B cell (primary cell): Measurements from ENCODE around the gene NCOA7. TPM values are rescaled to one million over a fixed set of nuclear protein-coding genes. Genes with fewer than 3 reads are reported as not detected.
A peak's percentile ranks its signal among the peaks of the same experiment; 100 is the strongest.

Source experiments
- ATAC-seq: fragments of 200-7000 bp; cut with Tn5 transposase; one replicate; pipeline ENCODE4 v1.10.0; 2021; ENCODE audit warnings: low read depth, mild to moderate bottlenecking, moderate number of reproducible peaks, moderate library complexity
- CTCF ChIA-PET: fragments of 350-600 bp; sonication (Branson Sonifier 250); formaldehyde crosslinking; loops from one replicate; lab custom pipeline; 2021; ENCODE audit warnings: antibody characterized with exemption, inconsistent platforms; lab: Charles Lee
- POLR2A ChIA-PET: fragments of 350-600 bp; sonication (Branson Sonifier 250); formaldehyde crosslinking; loops from one replicate; lab custom pipeline; 2021; ENCODE audit warnings: antibody characterized with exemption; lab: Charles Lee
- DNase-seq: peaks from one replicate; pipeline ENCODE4 v3.0.0; 2013
- H2AFZ ChIP-seq: 2 replicates; pipeline ENCODE4 v1.6.1; 2012; ENCODE audit warnings: mild to moderate bottlenecking, low read depth, low read length; ENCODE audit not compliant: insufficient read depth, poor library complexity, severe bottlenecking
- H3K27ac ChIP-seq, 2 donors: 1 replicate in 1 of 2; 2 replicates in 1 of 2; pipeline ENCODE4 v1.5.1; 2012 to 2013; ENCODE audit warnings: low read length in 2 of 2, mild to moderate bottlenecking in 2 of 2, moderate library complexity in 1 of 2
- H3K27me3 ChIP-seq, 4 experiments: fragments of 200-600 bp in 1 of 4; sonication (generic) in 1 of 4; replicated peaks in 1 of 4; 1 replicate in 2 of 4; 2 replicates in 2 of 4; pipeline versions ENCODE4 v1.6.1 to v1.7.0; 2013 to 2016; ENCODE audit warnings: low read length in 3 of 4, mild to moderate bottlenecking in 2 of 4, mixed read lengths in 1 of 4, moderate library complexity in 1 of 4; ENCODE audit not compliant: insufficient read depth in 4 of 4, control insufficient read depth in 3 of 4; ENCODE audit errors: control extremely low read depth in 1 of 4
- H3K36me3 ChIP-seq, 2 experiments: replicated peaks in 1 of 2; 1 replicate in 1 of 2; 2 replicates in 1 of 2; pipeline versions ENCODE4 v1.6.1 to v1.7.1; 2013; ENCODE audit warnings: low read length in 1 of 2; ENCODE audit not compliant: insufficient read depth in 2 of 2, control insufficient read depth in 1 of 2; ENCODE audit errors: control extremely low read depth in 1 of 2, extremely low read depth in 1 of 2
- H3K4me1 ChIP-seq, 2 donors: fragments of 200-600 bp in 1 of 2; sonication (generic) in 1 of 2; 1 replicate in 1 of 2; 2 replicates in 1 of 2; pipeline versions ENCODE4 v1.5.1 to v1.6.1; 2013 to 2017; ENCODE audit warnings: low read length in 2 of 2; ENCODE audit not compliant: control insufficient read depth in 2 of 2, insufficient read depth in 2 of 2
- H3K4me2 ChIP-seq: replicated peaks from 2 replicates; pipeline ENCODE3; 2012; ENCODE audit warnings: mild to moderate bottlenecking, low read depth, low read length; ENCODE audit not compliant: poor library complexity, severe bottlenecking
- H3K4me3 ChIP-seq, 5 experiments: fragments of 200-600 bp in 1 of 5; sonication (generic) in 1 of 5; 1 replicate in 3 of 5; 2 replicates in 2 of 5; pipeline versions ENCODE4 v1.5.1 to v1.7.0; 2011 to 2016; ENCODE audit warnings: low read length in 4 of 5, mild to moderate bottlenecking in 4 of 5, low read depth in 2 of 5, control low read depth in 1 of 5, moderate library complexity in 1 of 5; ENCODE audit not compliant: insufficient read depth in 1 of 5; ENCODE audit errors: control extremely low read depth in 1 of 5, extremely low read depth in 1 of 5
- H3K79me2 ChIP-seq: fragments of 200-600 bp; sonication (generic); one replicate; pipeline ENCODE4 v1.6.0; 2016; ENCODE audit warnings: low read length; ENCODE audit not compliant: control insufficient read depth, insufficient read depth
- H3K9ac ChIP-seq: fragments of 200-600 bp; sonication (generic); 2 replicates; pipeline ENCODE4 v1.6.1; 2017; ENCODE audit warnings: mild to moderate bottlenecking, low read length, moderate library complexity
- H3K9me3 ChIP-seq, 3 donors: one replicate each; pipeline versions ENCODE4 v1.6.1 to v1.7.1; 2013; ENCODE audit warnings: low read length in 2 of 3; ENCODE audit not compliant: control insufficient read depth in 2 of 3, insufficient read depth in 1 of 3; ENCODE audit errors: control extremely low read depth in 1 of 3
- H4K20me1 ChIP-seq: 2 replicates; pipeline ENCODE4 v1.6.0; 2012; ENCODE audit warnings: mild to moderate bottlenecking, low read length; ENCODE audit not compliant: insufficient read depth, control insufficient read depth, poor library complexity, severe bottlenecking
- H3K27ac Mint-ChIP-seq: one replicate; pipeline ENCODE4 v1.8.0; 2021; ENCODE audit warnings: mixed read lengths
- H3K27me3 Mint-ChIP-seq: one replicate; pipeline ENCODE4 v1.8.0; 2021; ENCODE audit warnings: mixed read lengths
- H3K4me1 Mint-ChIP-seq: one replicate; pipeline ENCODE4 v1.8.0; 2021; ENCODE audit warnings: mixed read lengths
- H3K4me3 Mint-ChIP-seq: one replicate; pipeline ENCODE4 v1.8.0; 2021; ENCODE audit warnings: mixed read lengths
- H3K9me3 Mint-ChIP-seq: one replicate; pipeline ENCODE4 v1.8.0; 2022; ENCODE audit warnings: mixed read lengths; ENCODE audit not compliant: insufficient read depth
- EZH2 ChIP-seq: IDR thresholded peaks from 2 replicates; pipeline ENCODE4 v1.6.1; 2012; ENCODE audit warnings: borderline replicate concordance, low read depth, mild to moderate bottlenecking, moderate library complexity, low read length; ENCODE audit not compliant: insufficient read depth, poor library complexity, severe bottlenecking
- WGBS: methylation state at CpG from one replicate; pipeline ENCODE4 v1.1.5; 2013; ENCODE audit warnings: missing lambda C conversion rate; ENCODE audit not compliant: insufficient coverage; 5-methylcytosine and 5-hydroxymethylcytosine counted together
- intact Hi-C: fragments of 100-400 bp; cut with micrococcal nuclease; formaldehyde crosslinking; loops from one replicate; pipeline ENCODE4 v1.10.0; 2022
- polyA plus RNA-seq: library from polyadenylated mRNA; depleted of rRNA; stranded (reverse); fragments of >200 nt; gene quantifications from 2 replicates; pipeline ENCODE4 v1.2.3, GENCODE V29; 2012
- total RNA-seq, 2 donors: library from RNA; stranded (reverse); fragments of 120-200 nt in 1 of 2; gene quantifications; 1 replicate in 1 of 2; 2 replicates in 1 of 2; pipeline versions ENCODE4 v1.2.3 to v1.2.4, GENCODE V29; 2013 to 2022
- TF ChIP-seq, protein P1 (sequence below): fragments of 200-600 bp; IDR thresholded peaks from one replicate; pipeline ENCODE4 v1.8.0; 2022; ENCODE audit warnings: antibody characterized with exemption, mild to moderate bottlenecking

Gene NCOA7
- total and polyA plus RNA-seq, 2 donors (not counting 1 experiment from before 2014, with no cell fraction given): 10.9 to 27.4 TPM

GRCh38 chr6:125797886-125798444 lies 7.2 kb downstream of the NCOA7 start:
- peaks cover 23 to 40% of the 10 kb centered on the region in 2 donors for H3K4me1 ChIP-seq
- H3K4me1 Mint-ChIP-seq: peaks cover 56% of the 10 kb centered on the region
- peaks cover 0 to 4% (median 0%) of the 10 kb centered on the region in 4 experiments for H3K27me3 ChIP-seq
- H3K9me3 Mint-ChIP-seq: no peaks in the 10 kb centered on the region
- TF ChIP-seq EZH2: no peak
- TF ChIP-seq, protein P1, sequence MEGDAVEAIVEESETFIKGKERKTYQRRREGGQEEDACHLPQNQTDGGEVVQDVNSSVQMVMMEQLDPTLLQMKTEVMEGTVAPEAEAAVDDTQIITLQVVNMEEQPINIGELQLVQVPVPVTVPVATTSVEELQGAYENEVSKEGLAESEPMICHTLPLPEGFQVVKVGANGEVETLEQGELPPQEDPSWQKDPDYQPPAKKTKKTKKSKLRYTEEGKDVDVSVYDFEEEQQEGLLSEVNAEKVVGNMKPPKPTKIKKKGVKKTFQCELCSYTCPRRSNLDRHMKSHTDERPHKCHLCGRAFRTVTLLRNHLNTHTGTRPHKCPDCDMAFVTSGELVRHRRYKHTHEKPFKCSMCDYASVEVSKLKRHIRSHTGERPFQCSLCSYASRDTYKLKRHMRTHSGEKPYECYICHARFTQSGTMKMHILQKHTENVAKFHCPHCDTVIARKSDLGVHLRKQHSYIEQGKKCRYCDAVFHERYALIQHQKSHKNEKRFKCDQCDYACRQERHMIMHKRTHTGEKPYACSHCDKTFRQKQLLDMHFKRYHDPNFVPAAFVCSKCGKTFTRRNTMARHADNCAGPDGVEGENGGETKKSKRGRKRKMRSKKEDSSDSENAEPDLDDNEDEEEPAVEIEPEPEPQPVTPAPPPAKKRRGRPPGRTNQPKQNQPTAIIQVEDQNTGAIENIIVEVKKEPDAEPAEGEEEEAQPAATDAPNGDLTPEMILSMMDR: no peak
- DNase-seq: no peak
- H3K9ac ChIP-seq: no peak overlapping the region
- CTCF ChIA-PET: interaction anchor here (1.1 to 3.4 kb wide), 4 partner anchors 8 to 159 kb away, joined by 4 to 21 read pairs (median 12); partner anchors contain the start of genes HINT3 and NCOA7
- H3K9me3 ChIP-seq: no peaks in the 10 kb centered on the region
- H2AFZ ChIP-seq: no peak overlapping the region
- POLR2A ChIA-PET: interaction anchor here (0.6 to 1.8 kb wide), 3 partner anchors 8 to 196 kb away, joined by 3 to 13 read pairs (median 3); partner anchors contain the start of genes NCOA7 and TRMT11
- peak overlapping the region; percentile 42 for H3K4me3 Mint-ChIP-seq
- no CpG with 5 or more reads among the region's 3 CpGs for WGBS
- H4K20me1 ChIP-seq: peaks cover 13% of the 10 kb centered on the region
- H3K27ac Mint-ChIP-seq: no peak overlapping the region
- H3K27ac ChIP-seq: no peak overlapping the region
- peaks cover 3% of the 10 kb centered on the region for H3K27me3 Mint-ChIP-seq
- no peaks in the 10 kb centered on the region for H3K36me3 ChIP-seq
- ATAC-seq: peak; percentile 9
- peaks cover 75% of the 10 kb centered on the region for H3K79me2 ChIP-seq
- H3K4me2 ChIP-seq: peak overlapping the region; percentile 66
- intact Hi-C loops: loop anchor here (1.0 to 10.0 kb wide), 6 partner anchors 8 to 1547 kb away; partner anchors contain the start of genes ECHDC1, HEY2 and NCOA7
- peak overlapping the region in 1 of 5 experiments; percentile 10 for H3K4me3 ChIP-seq
